HG03558 (cell line): ENCODE results near the gene NOSIP.

ENCODE experiments used
- ATAC-seq: cut with Tn5 transposase; IDR thresholded peaks from one replicate; pipeline ENCODE4 v1.9.1; 2021; ENCODE audit warnings: moderate number of reproducible peaks; ENCODE audit not compliant: unreplicated experiment; ENCODE audit errors: extremely low read depth

The NOSIP gene

DNA sequence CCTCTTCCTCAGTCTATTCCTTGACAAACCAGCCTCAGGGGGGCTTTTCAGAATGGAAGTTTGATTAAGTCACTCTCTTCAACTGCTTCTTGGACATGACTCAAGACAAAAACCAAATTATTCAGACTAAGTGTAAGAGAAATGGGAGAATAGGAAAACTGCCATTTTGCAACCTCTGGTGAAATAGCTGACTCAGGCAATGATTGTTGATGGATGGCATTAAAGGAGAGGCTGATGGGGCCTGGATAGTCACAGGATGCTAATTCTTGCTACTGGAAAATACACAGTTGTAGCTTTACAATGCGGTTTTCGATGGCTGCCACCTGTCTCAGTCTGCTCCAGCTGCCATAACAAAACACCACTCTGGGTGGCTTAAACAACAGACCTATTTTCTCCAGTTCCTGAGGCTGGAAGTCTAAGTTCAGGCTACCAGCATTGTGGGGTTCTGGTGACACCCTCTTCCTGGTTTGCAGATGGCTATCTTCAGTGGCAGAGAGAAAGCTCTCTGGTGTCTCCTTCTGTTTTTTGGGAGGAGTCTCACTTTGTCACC is 6.1 kb downstream of the NOSIP start:
- no peak for ATAC-seq

GRCh38 chr19:49573425-49573824 is 6.9 kb downstream of the NOSIP start:
- ATAC-seq = no peak

GRCh38 chr19:49573009-49573408 is 7.3 kb downstream of the NOSIP start:
- ATAC-seq = no peak

GRCh38 chr19:49570997-49571676 is 9.2 kb downstream of the NOSIP start:
- ATAC-seq = no peak

DNA sequence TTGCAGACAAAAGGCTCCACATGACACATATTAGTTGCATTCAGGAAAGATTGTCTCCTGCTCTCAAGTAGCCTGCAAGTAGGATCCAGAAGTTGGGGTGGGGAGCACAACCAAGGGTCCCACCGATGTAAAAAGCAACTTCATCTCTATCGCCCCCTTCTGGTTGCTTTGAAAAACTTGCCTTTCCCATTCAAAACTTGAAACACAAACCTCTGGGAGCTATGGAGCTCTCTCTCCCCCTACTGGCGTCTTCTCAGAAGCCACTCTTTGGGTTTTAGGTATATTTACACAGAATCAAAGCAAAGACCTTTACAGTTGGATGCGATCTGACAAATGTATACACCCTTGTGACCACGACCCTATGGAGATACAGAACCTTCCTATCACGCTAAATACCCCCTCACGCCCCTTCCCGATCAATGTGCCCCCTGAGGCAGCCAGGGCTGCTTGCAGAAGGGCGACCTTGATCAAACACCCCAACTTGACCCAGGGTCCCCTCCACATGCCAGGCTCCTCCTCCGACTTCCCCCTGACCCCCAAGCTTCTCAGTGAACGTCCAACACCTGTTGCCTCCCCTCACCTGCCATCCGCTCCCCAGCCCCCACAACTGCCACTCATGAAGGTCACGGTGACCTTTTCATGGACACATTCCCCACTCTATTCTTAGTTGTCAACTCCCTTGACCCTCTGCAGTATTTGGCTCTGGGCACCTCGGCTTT is 10.1 kb downstream of the NOSIP start:
- ATAC-seq = no peak

DNA sequence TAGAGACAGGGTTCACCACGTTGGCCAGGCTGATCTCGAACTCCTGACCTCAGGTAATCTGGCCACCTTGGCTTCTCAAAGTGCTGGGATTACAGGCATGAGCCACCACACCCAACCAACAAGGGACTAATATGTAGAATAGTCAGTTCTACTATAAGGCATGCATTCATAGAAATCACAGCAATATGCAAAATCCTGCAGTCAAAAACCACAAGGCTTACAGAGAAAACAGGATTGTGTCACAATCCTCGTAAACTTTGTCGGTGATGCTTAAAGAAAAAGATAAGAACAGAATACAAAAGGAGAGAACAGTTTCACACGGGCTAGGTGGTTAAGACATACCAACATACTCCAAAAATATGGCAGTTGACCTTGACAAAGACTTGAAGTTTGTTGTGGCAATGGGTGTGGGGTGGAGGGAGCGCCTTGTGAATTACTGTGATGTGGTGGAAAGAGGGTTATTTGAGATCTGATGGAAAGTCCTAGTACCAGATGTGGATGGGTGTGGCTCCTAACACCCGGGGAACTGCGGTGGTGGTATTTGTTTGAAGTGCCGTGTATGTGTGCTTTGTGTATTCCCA is 12.4 kb downstream of the NOSIP start:
- ATAC-seq = no peak

DNA sequence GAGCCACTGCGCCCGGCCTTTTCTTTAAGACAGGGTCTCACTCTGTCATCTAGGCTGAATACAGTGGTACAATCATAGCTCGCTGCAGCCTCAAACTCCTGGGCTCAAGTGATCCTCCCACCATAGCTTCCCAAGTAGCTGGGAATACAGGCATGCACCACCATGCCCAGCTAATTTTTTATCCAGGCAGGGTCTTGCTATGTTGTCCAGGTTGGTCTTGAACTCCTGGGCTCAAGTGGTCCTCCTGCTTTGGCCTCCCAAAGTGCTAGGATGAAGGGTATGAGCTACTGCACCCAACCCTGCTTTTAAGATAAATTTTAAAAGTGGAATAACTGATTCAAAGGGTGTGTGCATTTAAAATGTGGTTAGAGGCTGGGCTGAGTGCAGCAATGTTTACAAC is 14.1 kb downstream of the NOSIP start:
- ATAC-seq = no peak

GRCh38 chr19:49565261-49565660 is 15.1 kb downstream of the NOSIP start:
- no peak for ATAC-seq

DNA sequence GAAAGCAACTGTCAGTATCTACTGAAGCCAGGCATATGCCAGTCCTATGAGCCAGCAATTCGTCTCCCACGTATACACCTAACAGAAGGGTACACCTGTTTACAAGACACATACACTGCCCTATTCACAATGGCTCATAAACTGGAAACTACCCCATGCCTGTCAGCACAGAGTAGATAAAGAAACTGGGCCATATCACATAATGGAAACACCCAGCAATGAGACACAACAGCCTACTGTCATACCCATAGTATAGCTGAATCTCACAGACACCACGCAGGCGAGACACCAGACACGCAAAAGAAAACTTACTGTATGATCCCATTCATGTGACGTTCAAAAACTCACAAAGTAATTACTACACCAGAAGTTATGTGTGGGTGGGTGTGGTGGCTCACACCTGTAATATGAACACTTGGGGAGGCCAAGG is 15.7 kb downstream of the NOSIP start:
- ATAC-seq = no peak

DNA sequence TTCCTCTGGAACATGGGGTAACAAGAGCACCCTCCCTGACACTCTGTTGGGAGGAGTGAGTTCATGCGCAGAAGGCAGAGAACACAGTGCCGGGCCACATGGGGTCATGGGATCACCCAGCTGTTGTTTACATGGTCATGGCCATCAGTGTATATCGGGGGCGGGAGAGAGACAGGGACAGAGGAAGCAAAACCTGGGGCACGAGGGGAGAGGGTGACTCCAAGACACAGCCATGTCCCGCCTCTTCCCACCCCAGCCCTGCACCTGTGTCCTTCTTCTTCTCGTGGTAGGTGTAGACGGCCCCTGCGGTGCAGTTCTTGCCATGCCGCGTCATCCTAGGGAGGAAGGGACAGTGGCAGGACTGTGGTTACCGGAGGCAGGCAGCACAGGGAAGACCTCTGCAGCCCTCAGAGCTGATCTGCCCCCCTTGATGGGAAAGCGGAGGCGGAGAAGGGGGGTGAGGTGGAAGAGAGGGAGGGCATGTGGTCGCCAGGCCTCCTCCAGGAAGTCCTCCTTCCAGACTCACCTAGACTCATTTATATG is 19.9 kb downstream of the NOSIP start:
- ATAC-seq = no peak

DNA sequence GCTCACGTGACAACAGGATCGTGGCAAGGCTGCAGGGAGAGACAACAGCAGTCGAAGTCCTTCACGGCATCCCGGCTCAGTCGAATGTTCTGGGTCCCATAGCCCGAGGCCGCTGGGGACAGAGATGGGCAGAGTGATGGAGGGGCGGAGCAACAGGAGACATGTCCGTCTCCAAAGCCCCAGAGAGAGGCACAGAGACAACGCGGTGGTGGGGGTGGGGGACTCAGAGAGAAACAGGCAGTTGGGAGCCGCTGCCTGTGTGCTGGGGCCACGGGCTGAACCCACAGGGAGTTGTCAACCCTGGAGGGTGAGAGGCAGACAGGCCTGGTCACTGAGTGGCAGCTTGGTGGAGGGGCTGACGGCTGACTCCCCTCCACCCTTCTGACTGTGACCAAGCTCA is 20.4 kb downstream of the NOSIP start:
- no peak for ATAC-seq

DNA sequence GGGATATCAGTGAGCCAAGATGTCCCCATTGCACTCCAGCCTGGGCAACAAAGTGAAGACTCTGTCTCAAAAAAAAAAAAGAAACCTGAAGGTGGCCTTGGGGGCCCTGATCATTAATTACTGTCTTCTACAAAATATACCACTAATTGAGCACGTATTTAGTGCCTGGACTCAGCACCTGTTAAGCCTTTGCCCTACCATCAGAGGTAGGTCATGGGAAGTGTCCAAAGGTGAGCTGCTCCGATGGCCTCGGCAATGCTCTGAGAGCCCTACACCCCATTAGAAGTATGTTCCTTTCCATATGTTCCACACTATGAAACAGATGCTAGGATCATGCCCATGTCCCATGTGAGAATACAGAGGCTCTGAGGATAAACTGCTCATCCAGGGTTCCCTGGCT is 20.9 kb downstream of the NOSIP start:
- ATAC-seq = no peak

- no peak for ATAC-seq
Measured at GRCh38 chr19:49558591-49558990, 21.8 kb downstream of the NOSIP start.

DNA sequence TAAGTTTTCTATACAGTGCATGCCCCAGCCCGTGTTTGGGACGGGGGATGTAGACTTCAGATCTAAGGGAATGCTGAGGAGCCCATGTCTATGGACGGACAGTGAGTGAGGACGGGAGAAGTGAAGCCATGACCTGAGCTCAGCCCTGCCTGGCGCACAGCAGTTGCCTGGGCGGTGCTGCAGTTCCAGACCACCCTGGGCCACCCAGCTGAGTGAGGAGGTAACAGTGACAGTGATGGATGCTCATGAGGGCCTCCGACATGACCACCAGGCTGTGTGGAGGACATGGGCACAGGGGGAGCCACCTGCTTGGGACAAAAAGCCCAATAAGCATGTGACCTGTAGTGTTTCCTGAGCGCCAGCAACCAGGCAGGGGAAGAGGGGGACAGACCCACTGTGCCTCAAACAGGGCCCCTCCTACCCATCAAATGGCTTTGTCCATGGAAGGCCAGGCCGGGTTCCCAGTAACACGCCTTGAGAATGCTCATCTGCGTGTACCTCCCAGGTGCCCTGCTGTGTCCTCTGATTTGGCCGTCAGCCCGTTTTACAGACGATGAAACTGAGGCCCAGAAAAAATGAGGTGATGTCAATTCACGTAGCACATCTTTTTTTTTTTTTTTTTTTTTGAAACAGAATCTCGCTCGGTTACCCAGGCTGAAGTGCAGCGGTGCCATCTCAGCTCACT is 22.6 kb downstream of the NOSIP start:
- no peak for ATAC-seq

DNA sequence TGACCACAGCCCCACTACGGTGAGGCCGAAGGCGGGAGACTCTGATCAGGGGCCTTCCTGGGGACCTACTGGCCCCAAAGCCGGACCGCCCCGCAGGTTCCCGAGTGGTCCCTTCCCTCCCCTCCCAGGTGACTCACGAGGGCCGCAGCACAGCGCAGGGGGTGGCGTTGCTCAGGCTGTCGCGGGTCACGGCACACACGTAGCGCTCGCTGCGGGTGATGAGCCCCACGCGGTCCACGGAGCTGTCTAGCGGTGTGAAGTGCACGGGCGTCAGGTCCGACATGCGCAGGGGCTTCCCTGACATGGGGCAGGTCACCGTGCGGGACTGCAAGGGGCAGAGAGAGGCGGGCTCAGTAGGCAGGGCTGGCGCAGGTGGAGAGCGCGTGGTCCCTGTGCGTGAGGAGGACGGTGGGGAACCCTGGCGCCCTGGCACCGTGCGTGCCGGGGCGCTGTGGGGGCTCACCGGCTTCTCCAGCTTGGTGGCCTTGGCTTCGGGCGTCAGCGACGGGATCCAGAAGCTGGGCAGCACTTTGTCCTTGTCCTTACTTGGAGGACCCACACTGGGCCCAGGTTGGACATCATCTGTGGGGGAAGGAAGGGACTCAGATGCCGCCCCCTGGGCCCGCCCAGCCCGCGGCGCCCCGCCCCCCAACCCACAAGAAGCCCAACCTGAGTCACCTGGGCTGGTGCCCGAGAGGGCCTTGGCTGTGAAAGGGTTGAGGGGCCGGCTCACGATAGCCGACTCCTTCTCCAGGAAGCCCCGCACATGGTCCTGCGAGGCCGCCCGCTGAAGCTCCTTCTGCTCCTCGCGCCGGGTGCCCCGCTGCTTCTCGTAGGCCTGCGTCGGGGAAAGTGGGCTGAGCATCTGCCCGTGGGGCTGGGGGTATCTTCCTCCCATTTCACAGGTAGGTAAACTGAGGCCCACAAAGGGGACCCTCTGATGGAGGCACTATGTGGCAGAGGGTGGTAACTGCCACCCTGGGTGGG is 23.7 kb downstream of the NOSIP start:
- no peak for ATAC-seq

DNA sequence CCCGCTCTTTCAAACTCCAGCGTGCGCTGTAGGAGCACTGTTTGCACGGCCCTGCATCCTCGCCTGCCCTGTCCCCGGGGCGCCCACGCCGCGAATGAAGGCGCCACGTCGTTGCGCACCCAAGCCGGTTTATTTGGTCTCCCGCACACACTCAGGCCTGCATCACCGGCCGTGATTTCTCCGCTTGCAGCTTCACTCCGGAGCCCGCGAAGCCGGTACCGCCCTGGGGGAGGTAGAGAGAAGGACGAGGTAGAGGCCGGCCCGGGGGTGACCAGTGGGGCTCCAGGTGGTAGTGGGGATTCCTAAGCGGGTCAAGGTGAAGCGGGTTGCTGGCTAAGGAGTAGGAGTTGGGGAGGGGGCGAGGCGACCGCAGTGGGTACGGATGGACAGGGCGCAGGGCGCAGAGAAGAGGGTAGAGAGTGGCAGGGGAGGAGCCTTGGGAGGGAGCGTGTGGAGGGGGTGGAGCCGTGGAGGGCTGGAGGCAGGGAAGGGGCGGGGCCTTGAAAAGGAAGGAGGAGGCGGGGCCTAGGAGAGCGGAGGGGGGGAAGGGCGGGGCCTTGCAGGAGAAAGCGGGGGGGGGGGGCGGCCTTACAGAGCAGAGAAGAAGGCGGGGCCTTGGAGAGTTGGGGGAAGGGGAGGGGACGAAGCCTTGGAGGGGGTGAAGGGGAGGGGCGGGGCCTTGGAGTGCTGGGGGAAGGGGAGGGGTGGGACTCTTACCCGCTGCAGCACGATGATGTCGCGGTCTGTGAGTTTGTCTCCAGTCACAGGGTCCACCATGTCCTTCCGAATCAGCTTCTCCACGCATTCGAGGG is 24.6 kb downstream of the NOSIP start:
- no peak for ATAC-seq

GRCh38 chr19:49554701-49555181 is 25.6 kb downstream of the NOSIP start:
- ATAC-seq = no peak

- no peak for ATAC-seq
Measured at GRCh38 chr19:49553451-49554271, 26.7 kb downstream of the NOSIP start.
